ENCODE measurements around the gene MRPS31.
A peak's percentile ranks its signal among the peaks of the same experiment; 100 is the strongest.

Gene MRPS31

DNA sequence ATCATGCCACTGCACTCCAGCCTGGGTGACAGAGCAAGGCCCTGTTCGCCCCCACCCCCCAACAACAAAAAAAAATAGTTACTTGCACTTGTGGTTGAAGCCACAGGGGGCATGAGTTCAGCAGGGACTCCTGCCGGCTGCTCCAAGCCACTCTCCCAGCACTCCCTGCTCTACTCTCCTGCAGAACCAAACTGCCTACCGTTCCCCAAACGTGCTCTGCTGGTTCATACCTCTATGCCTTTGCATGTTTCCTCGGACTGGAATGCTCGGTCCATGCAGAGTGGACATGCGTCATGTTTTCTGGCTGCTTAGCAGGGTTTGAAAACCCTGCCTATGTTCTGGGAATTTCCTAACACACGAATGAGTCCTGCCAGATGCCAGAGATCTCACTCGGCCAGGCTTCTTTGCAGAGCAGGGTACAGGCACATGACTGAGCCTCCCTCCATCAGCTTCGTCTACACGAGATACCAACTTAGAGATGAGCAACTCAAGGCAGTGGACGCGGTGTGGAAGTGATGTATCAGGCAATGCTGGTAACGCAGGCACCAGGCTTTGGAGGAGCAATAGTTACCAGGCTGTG is 9.9 kb upstream of the MRPS31 start:
- no peak overlapping the region for H3K4me3 Mint-ChIP-seq

GRCh38 chr13:40779796-40780285 is 8.9 kb upstream of the MRPS31 start:
- H3K4me1 Mint-ChIP-seq (ENCODE audit: low read depth): peaks cover 27% of the 10 kb centered on the region
- no peak for DNase-seq (ENCODE audit: low spot score)
- no peaks in the 10 kb centered on the region for H3K36me3 Mint-ChIP-seq (ENCODE audit: low read depth)
- no peak overlapping the region for H3K4me3 Mint-ChIP-seq
- H3K27me3 Mint-ChIP-seq (ENCODE audit: low read depth): no peaks in the 10 kb centered on the region
- no peak overlapping the region for H3K27ac Mint-ChIP-seq
- no peaks in the 10 kb centered on the region for H3K9me3 Mint-ChIP-seq

More for the DNA sequence above, 9.9 kb upstream of the MRPS31 start:
- no peak for DNase-seq (ENCODE audit: low spot score)
- Mint-ChIP-seq H3K36me3 (ENCODE audit: low read depth) (no peaks in the 10 kb centered on the region), H3K9me3 (no peaks in the 10 kb centered on the region), H3K27ac (no peak overlapping the region), H3K4me1 (ENCODE audit: low read depth) (peaks cover 22% of the 10 kb centered on the region), H3K27me3 (ENCODE audit: low read depth) (no peaks in the 10 kb centered on the region)

GRCh38 chr13:40779049-40779448 is 8.1 kb upstream of the MRPS31 start:
- H3K27me3 Mint-ChIP-seq (ENCODE audit: low read depth): no peaks in the 10 kb centered on the region
- peaks cover 29% of the 10 kb centered on the region for H3K4me1 Mint-ChIP-seq (ENCODE audit: low read depth)
- H3K27ac Mint-ChIP-seq: peak overlapping the region; percentile 5
- H3K36me3 Mint-ChIP-seq (ENCODE audit: low read depth): no peaks in the 10 kb centered on the region
- no peak for DNase-seq (ENCODE audit: low spot score)
- no peaks in the 10 kb centered on the region for H3K9me3 Mint-ChIP-seq
- no peak overlapping the region for H3K4me3 Mint-ChIP-seq

DNA sequence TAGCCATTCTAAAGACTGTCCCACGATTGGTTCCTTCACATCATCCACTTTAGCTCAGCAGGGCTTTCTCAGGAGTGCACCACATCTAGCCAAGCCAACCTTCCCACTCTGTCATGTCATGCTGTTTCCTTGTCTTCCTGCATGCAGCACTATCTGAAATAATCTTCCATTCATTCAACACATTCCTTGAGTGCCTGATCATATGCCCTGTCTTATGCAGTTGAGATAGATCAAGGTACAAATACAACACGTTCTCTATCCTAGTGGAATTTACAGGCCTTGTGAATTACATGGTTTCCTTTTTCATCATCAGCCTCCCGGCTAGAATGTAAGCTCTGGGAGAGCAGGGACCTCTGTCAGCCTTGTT is 6.8 kb upstream of the MRPS31 start:
- Mint-ChIP-seq H3K4me3 (peak overlapping the region; percentile 81), H3K9me3 (no peaks in the 10 kb centered on the region), H3K36me3 (ENCODE audit: low read depth) (no peaks in the 10 kb centered on the region), H3K4me1 (ENCODE audit: low read depth) (peaks cover 29% of the 10 kb centered on the region), H3K27me3 (ENCODE audit: low read depth) (no peaks in the 10 kb centered on the region), H3K27ac (peak overlapping the region; percentile 98)
- DNase-seq (ENCODE audit: low spot score): no peak

DNA sequence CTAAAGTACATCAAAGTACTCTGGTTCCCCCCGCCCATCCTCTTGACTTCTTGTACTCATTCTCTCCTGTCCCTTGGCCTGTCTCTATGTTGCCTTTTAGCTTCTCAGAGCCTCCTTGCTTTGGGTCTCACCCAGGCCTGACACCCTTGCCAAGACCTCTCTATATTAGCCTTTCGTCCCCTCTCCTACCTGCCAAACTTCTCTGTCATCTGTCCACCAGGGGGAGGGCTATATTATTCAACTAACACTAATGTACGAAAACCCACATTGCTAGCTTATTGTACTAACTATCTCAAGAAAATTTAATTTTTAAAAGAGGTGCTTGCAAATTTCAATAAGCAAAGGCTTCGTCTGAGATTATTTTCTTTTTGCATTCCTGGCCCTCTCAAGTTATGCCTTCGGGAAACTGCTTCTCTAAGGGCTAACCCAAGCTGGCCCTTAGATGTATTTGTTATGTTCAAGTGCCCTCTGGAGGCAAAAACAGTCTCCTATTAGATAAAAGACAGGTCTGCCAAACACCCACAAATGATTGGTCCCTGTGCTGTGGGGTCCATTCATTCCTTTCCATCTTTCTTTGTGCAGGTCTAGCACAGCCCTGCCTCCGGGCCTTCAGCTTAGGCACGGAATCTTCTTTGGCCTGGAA is 6.3 kb upstream of the MRPS31 start:
- H3K36me3 Mint-ChIP-seq (ENCODE audit: low read depth): no peaks in the 10 kb centered on the region
- no peak for DNase-seq (ENCODE audit: low spot score)

DNA sequence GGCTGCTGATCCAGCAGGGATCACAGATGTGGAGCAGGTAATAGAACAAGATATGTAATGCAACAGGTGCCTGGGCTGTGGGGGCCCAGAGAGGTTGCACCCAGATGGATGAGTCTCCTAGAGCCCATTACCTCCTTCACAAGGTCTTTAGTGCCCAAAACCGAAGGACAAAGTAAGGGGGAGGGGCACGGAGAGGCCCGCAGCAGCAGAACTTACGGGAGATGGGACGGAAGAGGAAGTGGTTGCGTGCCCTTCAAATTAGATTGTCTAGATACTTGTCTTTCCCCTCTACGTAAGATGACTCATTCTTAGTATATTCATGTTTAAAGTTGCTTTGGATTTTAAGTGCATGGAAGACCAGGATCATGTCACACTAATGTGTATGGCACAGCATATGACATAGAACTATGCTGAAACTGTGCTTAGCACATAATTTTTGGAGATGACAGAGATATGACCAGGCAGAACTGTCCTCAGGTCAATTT is 5.7 kb upstream of the MRPS31 start:
- H3K27ac Mint-ChIP-seq: peak overlapping the region; percentile 98
- H3K36me3 Mint-ChIP-seq (ENCODE audit: low read depth): no peaks in the 10 kb centered on the region
- H3K27me3 Mint-ChIP-seq (ENCODE audit: low read depth): no peaks in the 10 kb centered on the region
- H3K9me3 Mint-ChIP-seq: no peaks in the 10 kb centered on the region
- peak; percentile 81 for DNase-seq (ENCODE audit: low spot score)
- H3K4me3 Mint-ChIP-seq: peak overlapping the region; percentile 81
- H3K4me1 Mint-ChIP-seq (ENCODE audit: low read depth): peaks cover 29% of the 10 kb centered on the region

More for the DNA sequence above, 6.3 kb upstream of the MRPS31 start:
- peak overlapping the region; percentile 98 for H3K27ac Mint-ChIP-seq
- H3K4me1 Mint-ChIP-seq (ENCODE audit: low read depth): peaks cover 29% of the 10 kb centered on the region
- no peaks in the 10 kb centered on the region for H3K27me3 Mint-ChIP-seq (ENCODE audit: low read depth)
- peak overlapping the region; percentile 81 for H3K4me3 Mint-ChIP-seq
- no peaks in the 10 kb centered on the region for H3K9me3 Mint-ChIP-seq

DNA sequence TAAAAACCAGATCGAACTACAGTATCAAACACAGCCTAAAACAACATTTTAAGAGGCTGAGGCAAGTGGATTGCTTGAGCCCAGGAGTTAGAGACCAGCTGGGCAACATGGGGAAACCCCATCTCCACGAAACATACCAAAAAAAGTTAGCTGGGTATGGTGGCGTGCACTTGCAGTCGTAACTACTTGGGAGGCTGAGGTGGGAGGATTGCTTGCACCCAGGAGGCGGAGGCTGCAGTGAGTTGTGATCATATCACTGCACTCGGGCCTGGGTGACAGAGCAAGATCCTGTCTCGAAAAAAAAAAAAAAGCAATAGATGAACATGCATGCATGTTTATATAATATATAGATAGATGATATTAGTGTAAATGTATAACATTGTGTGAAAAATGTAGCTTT is 5.2 kb upstream of the MRPS31 start:
- no peaks in the 10 kb centered on the region for H3K27me3 Mint-ChIP-seq (ENCODE audit: low read depth)
- H3K36me3 Mint-ChIP-seq (ENCODE audit: low read depth): no peaks in the 10 kb centered on the region
- H3K4me1 Mint-ChIP-seq (ENCODE audit: low read depth): peaks cover 28% of the 10 kb centered on the region
- H3K4me3 Mint-ChIP-seq: peak overlapping the region; percentile 81
- DNase-seq (ENCODE audit: low spot score): no peak
- H3K27ac Mint-ChIP-seq: peak overlapping the region; percentile 98
- no peaks in the 10 kb centered on the region for H3K9me3 Mint-ChIP-seq

DNA sequence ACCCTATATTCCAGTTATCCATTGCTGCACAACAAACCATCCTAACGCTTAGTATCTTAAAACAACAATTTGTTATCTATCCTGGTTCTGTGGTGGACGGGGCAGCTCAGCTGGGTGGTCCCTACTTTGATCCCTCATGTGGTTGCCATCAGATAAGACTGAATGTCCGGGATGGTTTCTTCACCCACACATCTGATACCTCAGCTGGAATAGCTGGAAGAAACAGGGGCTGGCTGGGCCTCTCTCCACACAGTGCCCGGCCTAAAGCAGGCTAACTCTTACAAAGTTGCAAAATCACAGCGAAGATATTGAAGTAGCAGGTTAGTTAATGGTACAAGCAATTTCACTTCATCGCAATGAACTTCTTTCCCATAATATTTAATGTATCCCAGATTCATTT is 3.7 kb upstream of the MRPS31 start:
- H3K4me3 Mint-ChIP-seq: no peak overlapping the region
- peaks cover 35% of the 10 kb centered on the region for H3K4me1 Mint-ChIP-seq (ENCODE audit: low read depth)
- H3K27ac Mint-ChIP-seq: no peak overlapping the region

GRCh38 chr13:40772765-40773473 is 1.9 kb upstream of the MRPS31 start:
- peaks cover 40% of the 10 kb centered on the region for H3K4me1 Mint-ChIP-seq (ENCODE audit: low read depth)
- no peak for DNase-seq (ENCODE audit: low spot score)
- no peaks in the 10 kb centered on the region for H3K9me3 Mint-ChIP-seq
- no peak overlapping the region for H3K27ac Mint-ChIP-seq
- H3K27me3 Mint-ChIP-seq (ENCODE audit: low read depth): no peaks in the 10 kb centered on the region
- peak overlapping the region; percentile 22 for H3K4me3 Mint-ChIP-seq
- H3K36me3 Mint-ChIP-seq (ENCODE audit: low read depth): peaks cover 5% of the 10 kb centered on the region

More for the DNA sequence above, 3.7 kb upstream of the MRPS31 start:
- Mint-ChIP-seq H3K27me3 (ENCODE audit: low read depth) (no peaks in the 10 kb centered on the region), H3K9me3 (no peaks in the 10 kb centered on the region), H3K36me3 (ENCODE audit: low read depth) (peaks cover 2% of the 10 kb centered on the region)
- DNase-seq (ENCODE audit: low spot score): no peak

- Mint-ChIP-seq H3K4me3 (peak overlapping the region; percentile 99), H3K9me3 (no peaks in the 10 kb centered on the region), H3K4me1 (ENCODE audit: low read depth) (peaks cover 26% of the 10 kb centered on the region), H3K27ac (peak overlapping the region; percentile 97), H3K36me3 (ENCODE audit: low read depth) (peaks cover 8% of the 10 kb centered on the region), H3K27me3 (ENCODE audit: low read depth) (no peaks in the 10 kb centered on the region)
- no peak for DNase-seq (ENCODE audit: low spot score)
These were observed 419 bp downstream of the MRPS31 start for GRCh38 chr13:40770609-40770933.

DNA sequence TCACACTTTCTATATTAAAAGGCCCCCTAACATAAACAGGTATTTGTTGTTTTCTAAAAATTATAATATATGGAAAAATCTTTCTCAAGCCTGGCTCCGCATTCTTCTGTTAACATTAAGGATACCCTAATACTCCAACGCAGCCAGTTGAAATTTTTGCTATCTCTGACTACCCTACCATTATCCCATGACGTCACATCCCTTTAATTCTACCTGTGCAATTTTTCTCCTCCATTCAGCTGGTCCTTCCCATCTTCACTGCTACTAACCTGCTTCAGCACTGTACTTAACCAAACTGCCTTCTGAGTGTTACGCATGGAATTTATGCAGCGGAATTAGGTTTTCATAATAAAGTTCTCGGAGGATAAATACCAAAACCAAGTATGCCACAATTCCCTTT is 1.0 kb downstream of the MRPS31 start:
- no peak for DNase-seq (ENCODE audit: low spot score)
- Mint-ChIP-seq H3K27me3 (ENCODE audit: low read depth) (no peaks in the 10 kb centered on the region), H3K9me3 (no peaks in the 10 kb centered on the region)

GRCh38 chr13:40765602-40766001 is 5.4 kb downstream of the MRPS31 start:
- Mint-ChIP-seq H3K36me3 (ENCODE audit: low read depth) (peaks cover 26% of the 10 kb centered on the region), H3K9me3 (no peaks in the 10 kb centered on the region), H3K27me3 (ENCODE audit: low read depth) (no peaks in the 10 kb centered on the region), H3K4me1 (ENCODE audit: low read depth) (peaks cover 39% of the 10 kb centered on the region), H3K27ac (no peak overlapping the region), H3K4me3 (no peak overlapping the region)
- DNase-seq (ENCODE audit: low spot score): no peak

More for the DNA sequence above, 1.0 kb downstream of the MRPS31 start:
- Mint-ChIP-seq H3K4me1 (ENCODE audit: low read depth) (peaks cover 26% of the 10 kb centered on the region), H3K36me3 (ENCODE audit: low read depth) (peaks cover 10% of the 10 kb centered on the region), H3K27ac (peak overlapping the region; percentile 97), H3K4me3 (peak overlapping the region; percentile 99)

DNA sequence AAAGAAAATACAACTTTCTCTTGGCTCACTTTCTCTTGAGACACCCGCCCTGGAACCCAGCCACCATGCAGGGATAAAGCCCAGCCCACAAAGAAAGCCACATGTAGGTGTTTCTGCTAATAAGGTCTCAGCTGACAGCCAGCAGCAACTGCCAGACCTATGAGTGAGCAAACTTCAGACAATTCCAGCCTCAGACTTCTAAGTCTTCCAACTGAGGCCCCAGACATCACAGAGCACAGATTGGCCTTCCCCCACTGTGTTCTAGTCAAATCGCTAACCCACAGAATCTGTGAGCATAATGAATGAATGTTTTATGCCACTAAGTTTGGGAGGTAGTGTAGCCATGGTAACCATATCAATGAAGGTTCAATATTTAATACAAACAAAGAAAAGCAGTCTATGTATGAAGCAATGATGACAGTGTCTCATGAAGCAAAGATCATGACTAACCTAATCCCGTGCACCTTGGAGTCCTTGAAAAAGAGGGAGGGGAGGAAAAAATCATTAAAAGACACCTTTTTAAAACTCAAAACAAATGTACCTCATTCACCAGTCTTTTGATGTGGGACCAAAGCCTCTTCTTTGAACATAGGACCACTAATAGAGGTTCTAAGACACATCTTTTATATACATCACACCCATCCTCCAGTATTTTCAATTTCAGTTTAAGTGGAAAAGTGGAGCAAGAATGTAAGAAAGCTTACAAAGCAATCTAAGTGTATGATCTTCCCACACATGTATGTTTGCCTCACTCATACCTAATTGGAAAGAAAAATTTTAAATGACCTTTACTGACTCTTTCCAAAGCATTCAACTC is 6.2 kb downstream of the MRPS31 start:
- peaks cover 26% of the 10 kb centered on the region for H3K36me3 Mint-ChIP-seq (ENCODE audit: low read depth)
- no peaks in the 10 kb centered on the region for H3K27me3 Mint-ChIP-seq (ENCODE audit: low read depth)
- DNase-seq (ENCODE audit: low spot score): peak; percentile 48
- H3K4me3 Mint-ChIP-seq: no peak overlapping the region
- H3K27ac Mint-ChIP-seq: peak overlapping the region; percentile 22
- H3K4me1 Mint-ChIP-seq (ENCODE audit: low read depth): peaks cover 34% of the 10 kb centered on the region
- no peaks in the 10 kb centered on the region for H3K9me3 Mint-ChIP-seq
